SU-DHL-6 (cell line): ENCODE measurements around the gene NUP205.

Experiments used
- H2AFZ ChIP-seq: fragments of 200-600 bp; sonication (generic); 2 replicates; pipeline ENCODE4 v1.6.1; 2014; ENCODE audit warnings: low read depth, mild to moderate bottlenecking, moderate library complexity, mixed read lengths, antibody characterized with exemption, low read length; ENCODE audit not compliant: severe bottlenecking
- H3F3A ChIP-seq: fragments of 200-600 bp; shearing (Covaris generic); 2 replicates; pipeline ENCODE4 v1.6.0; 2016; ENCODE audit warnings: antibody characterized with exemption, mild to moderate bottlenecking; ENCODE audit not compliant: insufficient read depth
- H3K27ac ChIP-seq: fragments of 200-600 bp; sonication (generic); 2 replicates; pipeline ENCODE4 v1.5.1; 2016; ENCODE audit warnings: low read depth, mild to moderate bottlenecking, low read length, moderate library complexity, mixed read lengths
- H3K27me3 ChIP-seq: fragments of 200-600 bp; sonication (generic), shearing (Covaris generic); 2 replicates; pipeline ENCODE4 v1.6.0; 2014; ENCODE audit warnings: mild to moderate bottlenecking, low read length
- H3K36me3 ChIP-seq: fragments of 200-600 bp; sonication (generic); 2 replicates; pipeline ENCODE4 v1.6.1; 2014; ENCODE audit warnings: mild to moderate bottlenecking, low read length, mixed read lengths
- H3K4me2 ChIP-seq: fragments of 300-600, 200-600 bp; shearing (Covaris generic), sonication (generic); 2 replicates; pipeline ENCODE4 v1.6.0; 2014; ENCODE audit warnings: low read length, low read depth, mild to moderate bottlenecking; ENCODE audit not compliant: poor library complexity, severe bottlenecking
- H3K4me3 ChIP-seq: fragments of 200-600 bp; sonication (generic); 2 replicates; pipeline ENCODE4 v1.5.1; 2014; ENCODE audit warnings: antibody characterized with exemption, low read length, mild to moderate bottlenecking, mixed read lengths; ENCODE audit not compliant: insufficient read depth, poor library complexity, severe bottlenecking
- H3K79me2 ChIP-seq: fragments of 200-600 bp; sonication (generic); 2 replicates; pipeline ENCODE4 v1.6.1; 2014; ENCODE audit warnings: mild to moderate bottlenecking, low read length, moderate library complexity; ENCODE audit not compliant: insufficient read depth
- H3K9ac ChIP-seq: fragments of 200-600 bp; sonication (generic); 2 replicates; pipeline ENCODE4 v1.7.0; 2014; ENCODE audit warnings: mild to moderate bottlenecking, low read length
- H3K9me2 ChIP-seq: fragments of 200-600 bp; sonication (generic); replicated peaks from 2 replicates; pipeline ENCODE4 v1.6.1; 2014; ENCODE audit warnings: low read length; ENCODE audit not compliant: insufficient read depth
- H3K9me3 ChIP-seq: fragments of 200-600 bp; sonication (generic); 2 replicates; pipeline ENCODE4 v1.6.1; 2014; ENCODE audit warnings: low read length, mixed read lengths; ENCODE audit not compliant: insufficient read depth
- H4K20me1 ChIP-seq: fragments of 200-600 bp; sonication (generic); 2 replicates; pipeline ENCODE4 v1.6.1; 2014; ENCODE audit warnings: low read depth, mild to moderate bottlenecking, antibody characterized with exemption, low read length, moderate library complexity, mixed read lengths
- EZH2phosphoT487 ChIP-seq: fragments of 200-600 bp; sonication (generic), shearing (Covaris generic); conservative IDR thresholded peaks from 2 replicates; pipeline ENCODE4 v1.6.1; 2018; ENCODE audit warnings: mild to moderate bottlenecking, antibody characterized with exemption, low read length, moderate library complexity, mixed read lengths
- TF ChIP-seq, protein P1 (sequence below): fragments of 200-600 bp; sonication (generic); IDR thresholded peaks from one replicate; pipeline ENCODE4 v1.5.1; 2017; ENCODE audit warnings: antibody characterized with exemption, mild to moderate bottlenecking, low read length, moderate library complexity; ENCODE audit not compliant: insufficient read depth, poor library complexity, severe bottlenecking

The NUP205 gene

DNA sequence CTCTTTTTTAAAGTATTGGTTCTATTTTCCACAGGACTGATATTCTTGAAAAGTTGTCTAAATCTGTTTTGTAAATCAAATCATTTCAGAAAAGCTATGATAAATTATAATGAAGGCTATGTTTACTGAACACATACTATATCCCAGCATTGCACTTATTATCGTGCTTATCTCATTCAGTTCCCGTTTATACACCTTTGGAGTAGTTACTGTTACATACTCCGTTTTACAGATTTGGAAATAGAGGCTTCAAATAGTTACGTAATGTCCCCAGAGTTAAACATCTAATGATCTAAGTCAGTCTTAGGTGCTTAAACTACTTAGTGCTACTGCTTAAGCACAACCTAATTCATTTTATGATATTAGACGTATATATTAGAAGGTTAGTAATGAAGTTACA is 1.2 kb downstream of the NUP205 start:
- Histone ChIP-seq H3K9me3 (no peaks in the 10 kb centered on the region), H3F3A (no peaks in the 10 kb centered on the region; the same call in 1 of the 2 replicates), H3K27me3 (no peaks in the 10 kb centered on the region), H3K36me3 (no peaks in the 10 kb centered on the region), H3K9me2 (no peaks in the 10 kb centered on the region), H3K27ac (0 out of 2 replicates have a peak overlapping the region, but pooled peaks have one; percentile 88), H3K4me2 (peak overlapping the region; percentile 72), H3K9ac (peak overlapping the region; percentile 99), H4K20me1 (peaks cover 5% of the 10 kb centered on the region; the same call in 1 of the 2 replicates), H3K4me3 (peak overlapping the region; percentile 97), H3K79me2 (peaks cover 61% of the 10 kb centered on the region), H2AFZ (no peak overlapping the region)
- TF ChIP-seq EZH2phosphoT487: no peak
- TF ChIP-seq, protein P1, sequence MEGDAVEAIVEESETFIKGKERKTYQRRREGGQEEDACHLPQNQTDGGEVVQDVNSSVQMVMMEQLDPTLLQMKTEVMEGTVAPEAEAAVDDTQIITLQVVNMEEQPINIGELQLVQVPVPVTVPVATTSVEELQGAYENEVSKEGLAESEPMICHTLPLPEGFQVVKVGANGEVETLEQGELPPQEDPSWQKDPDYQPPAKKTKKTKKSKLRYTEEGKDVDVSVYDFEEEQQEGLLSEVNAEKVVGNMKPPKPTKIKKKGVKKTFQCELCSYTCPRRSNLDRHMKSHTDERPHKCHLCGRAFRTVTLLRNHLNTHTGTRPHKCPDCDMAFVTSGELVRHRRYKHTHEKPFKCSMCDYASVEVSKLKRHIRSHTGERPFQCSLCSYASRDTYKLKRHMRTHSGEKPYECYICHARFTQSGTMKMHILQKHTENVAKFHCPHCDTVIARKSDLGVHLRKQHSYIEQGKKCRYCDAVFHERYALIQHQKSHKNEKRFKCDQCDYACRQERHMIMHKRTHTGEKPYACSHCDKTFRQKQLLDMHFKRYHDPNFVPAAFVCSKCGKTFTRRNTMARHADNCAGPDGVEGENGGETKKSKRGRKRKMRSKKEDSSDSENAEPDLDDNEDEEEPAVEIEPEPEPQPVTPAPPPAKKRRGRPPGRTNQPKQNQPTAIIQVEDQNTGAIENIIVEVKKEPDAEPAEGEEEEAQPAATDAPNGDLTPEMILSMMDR: no peak

DNA sequence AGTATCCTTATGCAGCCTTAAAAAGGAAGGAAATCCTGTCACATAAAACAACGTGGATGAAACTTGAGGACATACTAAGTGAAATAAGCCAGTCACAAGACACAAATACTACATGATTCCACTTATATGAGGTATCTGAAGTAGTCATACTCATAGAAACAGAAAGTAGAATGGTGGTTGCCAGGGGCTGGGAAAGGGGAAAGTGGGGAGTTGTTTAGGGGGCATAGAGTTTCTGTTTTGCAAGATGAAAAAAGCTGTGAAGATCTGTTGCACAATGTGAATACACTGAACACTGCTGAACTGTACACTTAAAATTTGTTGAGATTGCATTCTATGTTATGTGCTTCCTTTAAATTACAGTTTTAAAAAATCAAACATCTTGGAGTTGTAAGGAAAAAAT is 2.9 kb downstream of the NUP205 start:
- Histone ChIP-seq H3K79me2 (peaks cover 78% of the 10 kb centered on the region), H3K9me3 (no peaks in the 10 kb centered on the region), H3K27me3 (no peaks in the 10 kb centered on the region), H4K20me1 (peaks cover 5% of the 10 kb centered on the region; the same call in 1 of the 2 replicates), H3K9me2 (no peaks in the 10 kb centered on the region), H3F3A (no peaks in the 10 kb centered on the region; the same call in 1 of the 2 replicates), H2AFZ (no peak overlapping the region), H3K9ac (no peak overlapping the region), H3K4me3 (no peak overlapping the region), H3K4me2 (peak overlapping the region; percentile 20), H3K27ac (no peak overlapping the region), H3K36me3 (no peaks in the 10 kb centered on the region)
- no peak for TF ChIP-seq EZH2phosphoT487
- TF ChIP-seq, protein P1: no peak

DNA sequence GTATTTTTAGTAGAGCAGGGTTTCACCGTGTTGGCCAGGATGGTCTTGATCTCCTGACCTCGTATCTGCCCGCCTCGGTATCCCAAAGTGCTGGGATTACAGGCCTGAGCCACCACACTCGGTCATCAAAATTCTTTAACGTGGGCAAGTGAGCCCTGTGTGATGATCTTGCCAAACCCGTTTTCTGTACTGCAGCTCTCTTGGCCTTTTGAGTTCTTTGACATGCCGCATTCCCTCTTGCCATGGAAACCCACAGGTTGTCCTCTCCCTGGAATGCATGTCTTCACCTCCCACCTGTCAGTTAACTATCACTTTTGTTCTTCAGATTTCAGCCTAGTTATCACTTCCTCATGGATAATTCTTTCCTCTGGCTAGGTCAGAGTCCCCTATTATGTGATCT is 5.0 kb downstream of the NUP205 start:
- Histone ChIP-seq H3K27me3 (no peaks in the 10 kb centered on the region), H3K9me2 (no peaks in the 10 kb centered on the region), H3K27ac (no peak overlapping the region), H3K9ac (no peak overlapping the region), H3F3A (no peaks in the 10 kb centered on the region; the same call in 1 of the 2 replicates), H3K9me3 (no peaks in the 10 kb centered on the region), H4K20me1 (peaks cover 10% of the 10 kb centered on the region; the same call in 1 of the 2 replicates), H3K79me2 (peaks cover 97% of the 10 kb centered on the region), H3K4me3 (no peak overlapping the region), H2AFZ (no peak overlapping the region), H3K4me2 (no peak overlapping the region), H3K36me3 (0 out of 2 replicates have a peak, but pooled peaks cover 2% of the 10 kb centered on the region)
- TF ChIP-seq, protein P1: no peak
- TF ChIP-seq EZH2phosphoT487: no peak
